Panc1 (cell line): ENCODE data around the gene SH2D3C. TPM values are rescaled to one million over a fixed set of nuclear protein-coding genes. Genes with fewer than 3 reads are reported as not detected.

Experiments used
- ATAC-seq: fragments of 200-7000 bp; cut with Tn5 transposase; 2 replicates; pipeline ENCODE4 v1.9.1; 2020; ENCODE audit warnings: mild to moderate bottlenecking, moderate library complexity
- BruUV-seq: library from RNA; stranded (reverse); fragments of 400-500 nt; replicated peaks from 2 replicates; lab custom pipeline; 2021; lab: Mats Ljungman, UMichigan
- CTCF ChIA-PET: fragments of 300-600 bp; sonication (Branson Sonifier 250); formaldehyde crosslinking; loops from one replicate; lab custom pipeline; 2022; ENCODE audit warnings: antibody characterized with exemption; lab: Charles Lee
- POLR2A ChIA-PET: fragments of 300-600 bp; sonication (Branson Sonifier 250); formaldehyde crosslinking; loops from one replicate; lab custom pipeline; 2022; ENCODE audit warnings: antibody characterized with exemption; lab: Charles Lee
- DNase-seq: peaks from one replicate; pipeline ENCODE4 v3.0.0-alpha.2; 2010; ENCODE audit warnings: low read depth, low spot score
- H3K27ac ChIP-seq: 2 replicates; pipeline ENCODE4 v1.5.1; 2011; ENCODE audit warnings: mild to moderate bottlenecking, low read length, inconsistent platforms
- H3K27me3 ChIP-seq: fragments of 200-500 bp; sonication (Bioruptor generic); 2 replicates; pipeline ENCODE4 v1.6.0; 2014; ENCODE audit warnings: low read length, inconsistent platforms; ENCODE audit not compliant: control insufficient read depth, insufficient read depth
- H3K36me3 ChIP-seq: fragments of 200-500 bp; sonication (Bioruptor generic); 2 replicates; pipeline ENCODE4 v1.5.1; 2014; ENCODE audit warnings: inconsistent platforms, mild to moderate bottlenecking, low read length, moderate library complexity; ENCODE audit not compliant: control insufficient read depth, insufficient read depth
- H3K4me1 ChIP-seq: 2 replicates; pipeline ENCODE4 v1.5.1; 2011; ENCODE audit warnings: inconsistent platforms, mild to moderate bottlenecking, low read length, moderate library complexity; ENCODE audit not compliant: control insufficient read depth, insufficient read depth
- H3K4me3 ChIP-seq, 2 experiments: 2 replicates each; pipeline ENCODE4 v1.5.1; 2011 to 2012; ENCODE audit warnings: low read depth in 2 of 2, low read length in 2 of 2, mild to moderate bottlenecking in 2 of 2, inconsistent platforms in 1 of 2, moderate library complexity in 1 of 2
- H3K9me3 ChIP-seq: fragments of 200-500 bp; sonication (Bioruptor generic); 2 replicates; pipeline ENCODE4 v1.5.1; 2014; ENCODE audit warnings: low read depth, mild to moderate bottlenecking, inconsistent platforms, low read length, moderate library complexity; ENCODE audit not compliant: control insufficient read depth, insufficient read depth
- POLR2AphosphoS5 ChIP-seq: IDR thresholded peaks from 2 replicates; pipeline ENCODE4 v1.6.1; 2012; ENCODE audit warnings: mild to moderate bottlenecking, low read depth, low read length, moderate library complexity
- SIN3A ChIP-seq: IDR thresholded peaks from 2 replicates; pipeline ENCODE4 v1.6.1; 2012; ENCODE audit warnings: low read depth, mild to moderate bottlenecking, low read length, moderate library complexity, borderline replicate concordance; ENCODE audit not compliant: insufficient read depth
- TCF7L2 ChIP-seq: IDR thresholded peaks from 2 replicates; pipeline ENCODE4 v1.6.1; 2011; ENCODE audit warnings: mild to moderate bottlenecking, low read depth, low read length, inconsistent platforms
- in situ Hi-C: cut with HindIII; loops from 2 replicates; pipeline ENCODE4 v1.10.0; 2016; ENCODE audit warnings: low sequenced_read_pairs, low pct_unique_long_range_greater_than_20kb
- intact Hi-C: fragments of 100-400 bp; cut with micrococcal nuclease; formaldehyde crosslinking; loops from one replicate; pipeline ENCODE4 v1.10.0; 2022; ENCODE audit not compliant: unreplicated experiment
- total RNA-seq: library from RNA; stranded (reverse); gene quantifications from one replicate; pipeline ENCODE4 v1.2.1, GENCODE V29; 2021; ENCODE audit not compliant: unreplicated experiment
- TF ChIP-seq, protein P1 (sequence below), 2 experiments: IDR thresholded peaks; 2 replicates each; pipeline ENCODE4 v1.6.1; 2011 to 2012; ENCODE audit warnings: low read depth in 2 of 2, control low read depth in 1 of 2, low read length in 1 of 2, mild to moderate bottlenecking in 1 of 2, moderate library complexity in 1 of 2; ENCODE audit not compliant: insufficient read depth in 1 of 2
- TF ChIP-seq, protein P2 (sequence below): fragments of 450-650 bp; IDR thresholded peaks from 2 replicates; pipeline ENCODE4 v1.5.1; 2017; ENCODE audit warnings: mild to moderate bottlenecking

Gene SH2D3C
- total RNA-seq, 1 experiment from 2014 or later, result 0.49 TPM

DNA sequence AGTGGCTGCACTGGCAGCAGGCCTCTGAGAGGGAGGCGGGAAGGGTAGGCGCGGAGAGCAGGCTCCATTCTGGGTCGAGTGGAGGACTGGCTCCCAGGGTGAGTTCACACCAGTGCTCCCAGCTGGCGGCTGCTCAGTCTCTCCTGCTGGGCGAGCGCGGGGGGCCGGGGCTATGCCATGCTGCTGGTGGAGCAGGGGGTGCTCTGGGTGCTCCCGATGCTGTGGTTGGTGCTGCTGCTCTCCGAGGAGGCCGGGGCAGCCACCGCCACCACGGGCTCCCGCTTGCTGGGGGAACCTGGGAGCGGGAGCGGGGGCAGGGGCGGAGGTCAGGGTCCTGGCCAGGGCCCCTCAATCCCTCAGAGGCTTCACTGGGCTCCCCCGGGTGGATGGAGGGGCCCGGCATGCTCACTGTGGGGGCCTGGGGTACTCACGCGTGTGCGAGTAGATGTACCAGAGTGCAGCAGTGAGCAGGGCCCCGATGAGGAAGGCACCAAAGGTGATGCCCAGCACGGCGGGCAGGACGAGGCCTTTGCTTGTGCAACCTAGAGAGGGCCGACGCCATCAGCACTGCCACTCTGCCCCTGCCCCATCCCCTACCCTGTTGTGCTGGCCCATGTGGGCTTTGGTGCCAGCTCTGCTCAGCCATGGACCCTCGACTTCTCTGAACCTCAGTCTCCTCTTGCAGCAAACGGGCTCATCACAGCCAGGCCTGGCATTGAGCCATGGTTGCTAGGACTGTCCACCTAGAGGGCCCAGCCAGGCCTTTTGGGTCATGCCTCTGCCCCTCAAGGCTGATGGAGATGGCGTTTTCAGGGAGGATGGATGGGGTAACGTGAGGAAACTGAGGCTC lies 37.3 kb upstream of the SH2D3C start:
- in situ Hi-C loops, result no loop called here
- H3K9me3 ChIP-seq, result no peaks in the 10 kb centered on the region
- H3K4me3 ChIP-seq, result no peak overlapping the region
- H3K4me1 ChIP-seq, result no peaks in the 10 kb centered on the region
- ChIA-PET POLR2A (no interaction called here), CTCF (no interaction called here)
- DNase-seq, result no peak
- BruUV-seq, result no TSS peak
- peak; percentile 13; the same call in 1 of the 2 replicates for ATAC-seq
- H3K27me3 ChIP-seq, result no peaks in the 10 kb centered on the region
- no peaks in the 10 kb centered on the region for H3K36me3 ChIP-seq
- H3K27ac ChIP-seq, result no peak overlapping the region
- intact Hi-C loops, result no loop called here
- TF ChIP-seq TCF7L2, result no peak
- TF ChIP-seq, protein P1, sequence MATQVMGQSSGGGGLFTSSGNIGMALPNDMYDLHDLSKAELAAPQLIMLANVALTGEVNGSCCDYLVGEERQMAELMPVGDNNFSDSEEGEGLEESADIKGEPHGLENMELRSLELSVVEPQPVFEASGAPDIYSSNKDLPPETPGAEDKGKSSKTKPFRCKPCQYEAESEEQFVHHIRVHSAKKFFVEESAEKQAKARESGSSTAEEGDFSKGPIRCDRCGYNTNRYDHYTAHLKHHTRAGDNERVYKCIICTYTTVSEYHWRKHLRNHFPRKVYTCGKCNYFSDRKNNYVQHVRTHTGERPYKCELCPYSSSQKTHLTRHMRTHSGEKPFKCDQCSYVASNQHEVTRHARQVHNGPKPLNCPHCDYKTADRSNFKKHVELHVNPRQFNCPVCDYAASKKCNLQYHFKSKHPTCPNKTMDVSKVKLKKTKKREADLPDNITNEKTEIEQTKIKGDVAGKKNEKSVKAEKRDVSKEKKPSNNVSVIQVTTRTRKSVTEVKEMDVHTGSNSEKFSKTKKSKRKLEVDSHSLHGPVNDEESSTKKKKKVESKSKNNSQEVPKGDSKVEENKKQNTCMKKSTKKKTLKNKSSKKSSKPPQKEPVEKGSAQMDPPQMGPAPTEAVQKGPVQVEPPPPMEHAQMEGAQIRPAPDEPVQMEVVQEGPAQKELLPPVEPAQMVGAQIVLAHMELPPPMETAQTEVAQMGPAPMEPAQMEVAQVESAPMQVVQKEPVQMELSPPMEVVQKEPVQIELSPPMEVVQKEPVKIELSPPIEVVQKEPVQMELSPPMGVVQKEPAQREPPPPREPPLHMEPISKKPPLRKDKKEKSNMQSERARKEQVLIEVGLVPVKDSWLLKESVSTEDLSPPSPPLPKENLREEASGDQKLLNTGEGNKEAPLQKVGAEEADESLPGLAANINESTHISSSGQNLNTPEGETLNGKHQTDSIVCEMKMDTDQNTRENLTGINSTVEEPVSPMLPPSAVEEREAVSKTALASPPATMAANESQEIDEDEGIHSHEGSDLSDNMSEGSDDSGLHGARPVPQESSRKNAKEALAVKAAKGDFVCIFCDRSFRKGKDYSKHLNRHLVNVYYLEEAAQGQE (IDR thresholded peaks at IDR 0.05; ENCODE audit: insufficient read depth in 1 of 2, low read depth in 2 of 2, low read length in 1 of 2), result no peak
- TF ChIP-seq SIN3A, result no peak
- no peak for TF ChIP-seq POLR2AphosphoS5
- TF ChIP-seq, protein P2, sequence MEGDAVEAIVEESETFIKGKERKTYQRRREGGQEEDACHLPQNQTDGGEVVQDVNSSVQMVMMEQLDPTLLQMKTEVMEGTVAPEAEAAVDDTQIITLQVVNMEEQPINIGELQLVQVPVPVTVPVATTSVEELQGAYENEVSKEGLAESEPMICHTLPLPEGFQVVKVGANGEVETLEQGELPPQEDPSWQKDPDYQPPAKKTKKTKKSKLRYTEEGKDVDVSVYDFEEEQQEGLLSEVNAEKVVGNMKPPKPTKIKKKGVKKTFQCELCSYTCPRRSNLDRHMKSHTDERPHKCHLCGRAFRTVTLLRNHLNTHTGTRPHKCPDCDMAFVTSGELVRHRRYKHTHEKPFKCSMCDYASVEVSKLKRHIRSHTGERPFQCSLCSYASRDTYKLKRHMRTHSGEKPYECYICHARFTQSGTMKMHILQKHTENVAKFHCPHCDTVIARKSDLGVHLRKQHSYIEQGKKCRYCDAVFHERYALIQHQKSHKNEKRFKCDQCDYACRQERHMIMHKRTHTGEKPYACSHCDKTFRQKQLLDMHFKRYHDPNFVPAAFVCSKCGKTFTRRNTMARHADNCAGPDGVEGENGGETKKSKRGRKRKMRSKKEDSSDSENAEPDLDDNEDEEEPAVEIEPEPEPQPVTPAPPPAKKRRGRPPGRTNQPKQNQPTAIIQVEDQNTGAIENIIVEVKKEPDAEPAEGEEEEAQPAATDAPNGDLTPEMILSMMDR, result no peak

DNA sequence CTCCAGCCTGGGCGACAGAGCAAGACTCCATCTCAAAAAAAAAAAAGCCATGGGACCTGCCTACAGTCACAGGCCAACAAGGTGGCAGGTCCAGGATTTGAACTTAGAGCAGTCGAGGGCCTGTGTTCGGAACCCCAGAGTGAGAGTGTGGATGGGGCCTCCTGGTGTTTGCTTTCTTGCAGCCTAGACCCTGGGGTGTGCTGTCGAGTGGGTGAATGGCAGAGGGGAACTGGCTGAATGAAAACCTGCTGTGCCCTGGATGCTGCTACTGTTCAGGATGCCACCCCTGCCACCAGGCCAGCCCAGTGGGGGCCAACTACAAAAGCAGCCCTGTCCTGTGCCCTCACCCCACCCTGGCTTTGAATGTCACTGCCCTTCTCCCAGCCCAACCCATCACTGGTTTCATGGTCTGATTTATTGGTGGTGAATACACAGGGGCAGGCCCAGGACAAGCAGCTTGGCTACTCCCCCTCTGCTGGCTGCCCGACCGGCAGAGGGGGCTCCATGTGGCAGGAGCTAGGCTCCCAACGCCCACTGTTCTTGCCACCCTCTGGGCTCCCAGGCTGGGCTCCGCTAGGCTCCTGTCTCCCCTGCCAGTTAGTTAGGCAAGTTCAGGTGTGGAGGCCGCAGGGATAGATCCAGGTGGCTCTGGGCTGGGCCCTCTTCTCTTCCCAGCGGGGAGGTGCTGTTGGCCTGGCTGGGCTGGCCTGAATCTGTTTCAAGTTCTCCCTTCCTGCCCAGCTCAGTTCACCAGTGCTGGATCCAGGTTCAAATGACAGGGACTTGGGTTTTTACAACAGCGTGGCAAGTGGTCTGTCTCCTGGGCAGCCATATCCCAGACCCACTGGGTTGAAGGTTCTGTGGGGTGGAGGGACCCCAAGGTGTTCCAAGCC lies 36.4 kb upstream of the SH2D3C start:
- no peaks in the 10 kb centered on the region for H3K27me3 ChIP-seq
- no peaks in the 10 kb centered on the region for H3K4me1 ChIP-seq
- intact Hi-C loops (no loop called here), in situ Hi-C loops (no loop called here)
- DNase-seq (no peak), ATAC-seq (peak; percentile 17; the same call in 1 of the 2 replicates)
- H3K4me3 ChIP-seq, result no peak overlapping the region
- ChIA-PET POLR2A (interaction anchor here (0.6 to 0.7 kb wide), 2 partner anchors 30 to 1500 kb away, joined by 4 read pairs; no protein-coding TSS in a partner anchor), CTCF (no interaction called here)
- no peak overlapping the region for H3K27ac ChIP-seq
- H3K9me3 ChIP-seq, result no peaks in the 10 kb centered on the region
- no peak for TF ChIP-seq TCF7L2
- TF ChIP-seq, protein P1 (IDR thresholded peaks at IDR 0.05; ENCODE audit: insufficient read depth in 1 of 2, low read depth in 2 of 2, low read length in 1 of 2), result no peak
- no peak for TF ChIP-seq POLR2AphosphoS5
- TF ChIP-seq, protein P2, result no peak
- TF ChIP-seq SIN3A, result no peak
- H3K36me3 ChIP-seq, result no peaks in the 10 kb centered on the region
- TSS peak; percentile 94 for BruUV-seq
